HG02642 (cell line): ENCODE data around the gene LYPD8.

ENCODE experiments used
- ATAC-seq: cut with Tn5 transposase; IDR thresholded peaks from one replicate; pipeline ENCODE4 v1.9.1; 2021; ENCODE audit warnings: mild to moderate bottlenecking; ENCODE audit not compliant: unreplicated experiment, poor library complexity

LYPD8 gene

GRCh38 chr1:248759644-248760043, 4.1 kb upstream of the LYPD8 start:
- no peak for ATAC-seq

GRCh38 chr1:248758352-248758751, 2.8 kb upstream of the LYPD8 start:
- ATAC-seq, result no peak

- ATAC-seq, result no peak
Measured at GRCh38 chr1:248757784-248758195, 2.2 kb upstream of the LYPD8 start.

- no peak for ATAC-seq
Measured at GRCh38 chr1:248756636-248757035, 1.1 kb upstream of the LYPD8 start.

GRCh38 chr1:248756151-248756550, 592 bp upstream of the LYPD8 start:
- ATAC-seq, result no peak

GRCh38 chr1:248753708-248754280, 1.8 kb downstream of the LYPD8 start:
- ATAC-seq, result no peak

GRCh38 chr1:248753029-248753594, 2.4 kb downstream of the LYPD8 start:
- ATAC-seq, result no peak

- no peak for ATAC-seq
Measured at GRCh38 chr1:248752161-248753028, 3.2 kb downstream of the LYPD8 start.

- no peak for ATAC-seq
Measured at GRCh38 chr1:248751635-248752034, 3.9 kb downstream of the LYPD8 start.

- ATAC-seq, result no peak
Measured at GRCh38 chr1:248751142-248751541, 4.4 kb downstream of the LYPD8 start.

GRCh38 chr1:248750496-248750895, 5.1 kb downstream of the LYPD8 start:
- no peak for ATAC-seq

GRCh38 chr1:248748211-248748610, 7.3 kb downstream of the LYPD8 start:
- no peak for ATAC-seq

- no peak for ATAC-seq
Measured at GRCh38 chr1:248740876-248741275, 14.7 kb downstream of the LYPD8 start.

GRCh38 chr1:248739572-248740205, 15.9 kb downstream of the LYPD8 start:
- no peak for ATAC-seq

GRCh38 chr1:248737457-248737856, 18.1 kb downstream of the LYPD8 start:
- no peak for ATAC-seq

- no peak for ATAC-seq
Measured at GRCh38 chr1:248736977-248737376, 18.6 kb downstream of the LYPD8 start.

- ATAC-seq, result no peak
Measured at GRCh38 chr1:248733566-248733965, 22.0 kb downstream of the LYPD8 start.

- ATAC-seq, result no peak
Measured at GRCh38 chr1:248730507-248731335, 24.8 kb downstream of the LYPD8 start.

GRCh38 chr1:248714248-248714647, 41.3 kb downstream of the LYPD8 start:
- no peak for ATAC-seq

- ATAC-seq, result no peak
Measured at GRCh38 chr1:248710305-248710900, 45.2 kb downstream of the LYPD8 start.
